Osteocyte (in vitro differentiated cells): ENCODE results near the gene HIBADH. TPM values are rescaled to one million over a fixed set of nuclear protein-coding genes. Genes with fewer than 3 reads are reported as not detected.

Experiments
- DNase-seq: peaks from one replicate; pipeline ENCODE4 v3.0.0; 2021; ENCODE audit warnings: mixed read lengths; ENCODE audit not compliant: unreplicated experiment; ENCODE audit errors: extremely low spot score
- H3K27ac Mint-ChIP-seq: one replicate; pipeline ENCODE4 v1.8.0; 2021; ENCODE audit warnings: mild to moderate bottlenecking, mixed read lengths; ENCODE audit not compliant: unreplicated experiment
- H3K27me3 Mint-ChIP-seq: one replicate; pipeline ENCODE4 v1.8.0; 2021; ENCODE audit warnings: mixed read lengths; ENCODE audit not compliant: unreplicated experiment
- H3K36me3 Mint-ChIP-seq: one replicate; pipeline ENCODE4 v1.8.0; 2021; ENCODE audit warnings: mixed read lengths; ENCODE audit not compliant: unreplicated experiment
- H3K4me1 Mint-ChIP-seq: one replicate; pipeline ENCODE4 v1.8.0; 2021; ENCODE audit warnings: mixed read lengths; ENCODE audit not compliant: unreplicated experiment
- H3K4me3 Mint-ChIP-seq: one replicate; pipeline ENCODE4 v1.8.0; 2021; ENCODE audit warnings: mild to moderate bottlenecking, moderate library complexity, mixed read lengths; ENCODE audit not compliant: unreplicated experiment
- H3K9me3 Mint-ChIP-seq: one replicate; pipeline ENCODE4 v1.8.0; 2021; ENCODE audit warnings: mixed read lengths; ENCODE audit not compliant: unreplicated experiment
- total RNA-seq: library from RNA; stranded (reverse); gene quantifications from 2 replicates; pipeline ENCODE4 v1.2.1, GENCODE V29; 2021
- TF ChIP-seq, protein P1 (sequence below): fragments of 200-600 bp; sonication (generic); IDR thresholded peaks from 2 replicates; pipeline ENCODE4 v1.5.0; 2021; ENCODE audit warnings: antibody characterized with exemption, mild to moderate bottlenecking, moderate library complexity

HIBADH gene
- total RNA-seq, 1 donor from 2014 or later, result 31.9 TPM

DNA sequence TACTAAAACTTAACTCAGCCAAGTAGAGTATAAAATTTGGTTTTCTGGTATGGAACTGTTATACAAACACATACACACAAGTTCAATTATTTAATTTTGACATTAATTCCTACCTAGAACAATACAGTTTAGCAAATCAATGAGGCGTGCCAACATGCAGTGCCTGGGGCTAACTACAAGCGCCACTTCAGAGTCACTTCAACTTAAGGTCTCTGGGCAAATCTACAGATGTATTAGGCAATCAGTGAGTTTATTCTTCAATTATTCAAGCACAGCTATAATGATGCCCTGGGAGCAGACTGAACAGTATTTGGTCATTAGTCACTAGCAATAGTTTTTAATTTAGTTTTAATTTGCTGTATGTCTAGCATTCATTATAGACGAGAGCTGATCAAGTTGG is 51.6 kb downstream of the HIBADH start:
- no peaks in the 10 kb centered on the region for H3K27me3 Mint-ChIP-seq
- no peak overlapping the region for H3K27ac Mint-ChIP-seq
- H3K4me1 Mint-ChIP-seq, result peaks cover 11% of the 10 kb centered on the region
- peaks cover 15% of the 10 kb centered on the region for H3K36me3 Mint-ChIP-seq
- DNase-seq, result no peak
- H3K9me3 Mint-ChIP-seq, result peaks cover 5% of the 10 kb centered on the region
- TF ChIP-seq, protein P1, sequence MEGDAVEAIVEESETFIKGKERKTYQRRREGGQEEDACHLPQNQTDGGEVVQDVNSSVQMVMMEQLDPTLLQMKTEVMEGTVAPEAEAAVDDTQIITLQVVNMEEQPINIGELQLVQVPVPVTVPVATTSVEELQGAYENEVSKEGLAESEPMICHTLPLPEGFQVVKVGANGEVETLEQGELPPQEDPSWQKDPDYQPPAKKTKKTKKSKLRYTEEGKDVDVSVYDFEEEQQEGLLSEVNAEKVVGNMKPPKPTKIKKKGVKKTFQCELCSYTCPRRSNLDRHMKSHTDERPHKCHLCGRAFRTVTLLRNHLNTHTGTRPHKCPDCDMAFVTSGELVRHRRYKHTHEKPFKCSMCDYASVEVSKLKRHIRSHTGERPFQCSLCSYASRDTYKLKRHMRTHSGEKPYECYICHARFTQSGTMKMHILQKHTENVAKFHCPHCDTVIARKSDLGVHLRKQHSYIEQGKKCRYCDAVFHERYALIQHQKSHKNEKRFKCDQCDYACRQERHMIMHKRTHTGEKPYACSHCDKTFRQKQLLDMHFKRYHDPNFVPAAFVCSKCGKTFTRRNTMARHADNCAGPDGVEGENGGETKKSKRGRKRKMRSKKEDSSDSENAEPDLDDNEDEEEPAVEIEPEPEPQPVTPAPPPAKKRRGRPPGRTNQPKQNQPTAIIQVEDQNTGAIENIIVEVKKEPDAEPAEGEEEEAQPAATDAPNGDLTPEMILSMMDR, result no peak
- H3K4me3 Mint-ChIP-seq, result no peak overlapping the region

DNA sequence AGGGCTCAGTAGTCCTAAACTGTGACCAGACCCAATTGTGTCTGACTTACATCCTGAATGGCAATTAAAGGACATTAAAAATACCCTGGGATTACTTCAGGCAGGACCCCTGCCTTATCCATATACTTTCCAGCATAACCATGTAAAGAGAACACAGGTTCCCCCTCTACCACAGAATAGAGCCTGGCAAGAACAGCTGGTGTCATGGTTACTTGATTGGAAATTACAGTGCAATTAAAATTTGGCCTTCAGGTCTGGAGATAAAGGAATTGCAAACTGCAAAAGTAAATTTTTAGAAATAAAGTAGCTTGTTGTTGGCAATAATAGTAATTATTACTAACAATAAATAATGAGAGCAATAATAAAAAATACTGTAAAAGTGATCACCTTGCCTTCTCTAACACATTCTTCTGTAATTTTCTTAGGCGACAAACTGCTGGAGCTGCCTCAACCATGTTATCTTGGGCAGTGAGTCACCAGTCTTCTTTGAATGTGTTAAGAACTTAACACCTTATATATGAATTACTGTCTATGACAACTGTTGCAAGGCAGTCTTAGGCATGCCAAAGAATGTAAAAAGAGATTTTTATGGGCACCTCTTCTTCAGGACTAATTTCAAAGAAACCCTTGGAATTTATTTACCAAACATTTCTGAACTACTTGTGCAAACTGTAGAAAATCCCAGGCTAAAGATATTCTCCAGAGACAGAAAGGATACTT is 53.7 kb downstream of the HIBADH start:
- no peaks in the 10 kb centered on the region for H3K27me3 Mint-ChIP-seq
- no peak overlapping the region for H3K27ac Mint-ChIP-seq
- no peaks in the 10 kb centered on the region for H3K9me3 Mint-ChIP-seq
- peaks cover 19% of the 10 kb centered on the region for H3K4me1 Mint-ChIP-seq
- H3K36me3 Mint-ChIP-seq, result peaks cover 5% of the 10 kb centered on the region
- DNase-seq, result no peak
- TF ChIP-seq, protein P1, result no peak
- H3K4me3 Mint-ChIP-seq, result no peak overlapping the region

DNA sequence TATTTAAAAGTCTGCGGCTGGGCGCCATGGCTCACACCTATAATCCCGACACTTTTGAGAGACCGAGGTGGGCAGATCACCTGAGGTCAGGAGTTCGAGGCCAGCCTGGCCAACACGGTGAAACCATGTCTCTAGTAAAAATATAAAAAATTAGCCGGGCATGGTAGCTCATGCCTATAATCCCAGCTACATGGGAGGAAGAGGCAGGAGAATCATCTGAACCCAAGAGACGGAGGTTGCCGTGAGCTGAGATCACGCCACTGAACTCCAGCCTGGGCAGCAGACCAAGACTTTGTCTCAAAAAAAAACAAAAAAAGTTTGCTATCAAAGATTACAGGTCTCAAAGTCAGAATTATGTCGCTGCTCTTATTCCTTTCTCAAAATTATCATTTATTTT is 55.5 kb downstream of the HIBADH start:
- TF ChIP-seq, protein P1, result no peak
- no peak overlapping the region for H3K27ac Mint-ChIP-seq
- peaks cover 19% of the 10 kb centered on the region for H3K4me1 Mint-ChIP-seq
- peaks cover 8% of the 10 kb centered on the region for H3K36me3 Mint-ChIP-seq
- no peak for DNase-seq
- H3K9me3 Mint-ChIP-seq, result no peaks in the 10 kb centered on the region
- no peak overlapping the region for H3K4me3 Mint-ChIP-seq
- H3K27me3 Mint-ChIP-seq, result no peaks in the 10 kb centered on the region

DNA sequence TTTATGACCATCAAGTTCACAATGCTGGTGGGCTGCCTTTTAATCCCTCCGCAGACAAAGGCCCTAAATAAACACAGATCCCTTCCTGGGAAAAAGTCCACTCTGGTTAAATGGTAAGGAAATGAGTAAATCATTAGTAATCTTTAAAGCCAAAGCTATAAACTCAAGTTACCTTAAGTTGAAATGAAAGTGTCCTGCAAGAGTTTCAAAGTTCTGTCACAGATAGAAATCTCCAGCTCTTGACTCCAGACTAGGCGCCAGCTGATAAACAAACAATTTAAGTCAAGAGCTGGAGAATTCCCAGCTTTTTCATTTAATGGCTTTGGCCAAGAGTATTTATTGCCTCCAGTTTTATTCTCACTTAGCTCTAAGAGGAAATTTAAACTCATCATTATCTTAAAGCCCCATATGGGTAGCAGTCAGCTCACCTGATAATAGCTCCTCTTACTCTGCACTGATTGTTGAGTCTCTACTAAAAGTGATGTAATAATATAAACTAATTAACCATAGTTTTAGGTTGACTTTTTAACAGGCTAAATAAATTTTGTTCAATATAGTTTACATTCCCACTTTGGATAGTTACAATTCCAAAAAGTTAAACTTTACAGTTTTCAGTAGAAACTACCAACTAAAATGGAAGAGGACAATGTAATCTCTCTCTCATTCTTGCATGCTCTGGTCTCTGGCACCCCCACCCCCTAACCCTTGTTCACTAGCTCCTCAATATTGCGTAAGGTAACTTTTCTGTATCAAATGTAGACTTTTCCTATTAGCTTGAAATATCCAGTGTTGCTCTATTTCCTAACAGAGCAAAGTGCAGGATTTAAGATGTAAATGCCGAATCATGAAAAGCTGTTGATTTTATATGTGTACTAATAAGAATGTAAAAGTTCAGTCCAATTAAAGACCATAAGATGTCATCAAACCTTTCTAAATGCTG is 56.1 kb downstream of the HIBADH start:
- TF ChIP-seq, protein P1, result no peak
- no peaks in the 10 kb centered on the region for H3K9me3 Mint-ChIP-seq
- peaks cover 19% of the 10 kb centered on the region for H3K4me1 Mint-ChIP-seq
- H3K4me3 Mint-ChIP-seq, result no peak overlapping the region
- no peak overlapping the region for H3K27ac Mint-ChIP-seq
- H3K36me3 Mint-ChIP-seq, result peaks cover 14% of the 10 kb centered on the region
- no peak for DNase-seq
- H3K27me3 Mint-ChIP-seq, result no peaks in the 10 kb centered on the region
